Measurements from ENCODE around the gene ELFN2. TPM values are rescaled to one million over a fixed set of nuclear protein-coding genes. Genes with fewer than 3 reads are reported as not detected.

The ELFN2 gene
- total RNA-seq, 1 experiment from 2014 or later = 2.8 TPM

DNA sequence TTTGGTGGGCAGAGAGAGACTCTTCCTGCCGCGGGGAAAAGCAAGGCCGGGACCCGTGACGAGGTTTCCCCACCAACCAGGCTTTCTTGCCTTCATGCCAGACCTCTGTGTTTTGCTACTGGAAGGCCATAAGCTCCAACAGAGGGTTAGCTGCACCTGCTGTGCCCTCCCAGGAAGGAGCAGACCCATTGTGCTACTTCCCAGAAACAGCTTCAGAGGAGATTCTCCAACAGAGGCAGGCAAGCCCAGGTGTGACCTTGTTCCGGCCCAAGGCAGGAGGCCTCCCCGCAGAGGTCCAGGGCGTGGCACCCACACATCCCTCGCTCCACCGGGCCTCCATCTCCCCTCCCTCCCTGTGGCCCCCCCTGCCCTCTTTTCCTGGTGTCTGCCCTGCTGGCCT, 57.8 kb downstream of the ELFN2 start:
- no TSS peak for BruUV-seq (replicated peaks)
- DNase-seq = no peak
- TF ChIP-seq, protein P1, sequence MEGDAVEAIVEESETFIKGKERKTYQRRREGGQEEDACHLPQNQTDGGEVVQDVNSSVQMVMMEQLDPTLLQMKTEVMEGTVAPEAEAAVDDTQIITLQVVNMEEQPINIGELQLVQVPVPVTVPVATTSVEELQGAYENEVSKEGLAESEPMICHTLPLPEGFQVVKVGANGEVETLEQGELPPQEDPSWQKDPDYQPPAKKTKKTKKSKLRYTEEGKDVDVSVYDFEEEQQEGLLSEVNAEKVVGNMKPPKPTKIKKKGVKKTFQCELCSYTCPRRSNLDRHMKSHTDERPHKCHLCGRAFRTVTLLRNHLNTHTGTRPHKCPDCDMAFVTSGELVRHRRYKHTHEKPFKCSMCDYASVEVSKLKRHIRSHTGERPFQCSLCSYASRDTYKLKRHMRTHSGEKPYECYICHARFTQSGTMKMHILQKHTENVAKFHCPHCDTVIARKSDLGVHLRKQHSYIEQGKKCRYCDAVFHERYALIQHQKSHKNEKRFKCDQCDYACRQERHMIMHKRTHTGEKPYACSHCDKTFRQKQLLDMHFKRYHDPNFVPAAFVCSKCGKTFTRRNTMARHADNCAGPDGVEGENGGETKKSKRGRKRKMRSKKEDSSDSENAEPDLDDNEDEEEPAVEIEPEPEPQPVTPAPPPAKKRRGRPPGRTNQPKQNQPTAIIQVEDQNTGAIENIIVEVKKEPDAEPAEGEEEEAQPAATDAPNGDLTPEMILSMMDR (IDR thresholded peaks at IDR 0.05; ENCODE audit: unreplicated experiment) = no peak
- Mint-ChIP-seq H3K4me1 (ENCODE audit: low read depth, unreplicated experiment) (no peaks in the 10 kb centered on the region), H3K27me3 (ENCODE audit: unreplicated experiment) (peaks cover 4% of the 10 kb centered on the region), H3K4me3 (ENCODE audit: low read depth, unreplicated experiment) (no peak overlapping the region), H3K27ac (ENCODE audit: unreplicated experiment) (no peak overlapping the region), H3K9me3 (ENCODE audit: low read depth, unreplicated experiment) (no peaks in the 10 kb centered on the region), H3K36me3 (ENCODE audit: insufficient read depth, unreplicated experiment) (no peaks in the 10 kb centered on the region)
- intact Hi-C loops (cut with micrococcal nuclease; ENCODE audit: unreplicated experiment) = no loop called here
- CTCF ChIA-PET = no interaction called here

- no peak for DNase-seq
- CTCF ChIA-PET = interaction anchor here (0.6 kb wide), 2 partner anchors 13 to 40 kb away, joined by 3 read pairs; no protein-coding TSS in a partner anchor
- BruUV-seq (replicated peaks) = no TSS peak
- TF ChIP-seq, protein P1 (IDR thresholded peaks at IDR 0.05; ENCODE audit: unreplicated experiment) = no peak
- Mint-ChIP-seq H3K36me3 (ENCODE audit: insufficient read depth, unreplicated experiment) (no peaks in the 10 kb centered on the region), H3K27ac (ENCODE audit: unreplicated experiment) (no peak overlapping the region), H3K4me1 (ENCODE audit: low read depth, unreplicated experiment) (no peaks in the 10 kb centered on the region), H3K9me3 (ENCODE audit: low read depth, unreplicated experiment) (no peaks in the 10 kb centered on the region), H3K27me3 (ENCODE audit: unreplicated experiment) (peaks cover 19% of the 10 kb centered on the region), H3K4me3 (ENCODE audit: low read depth, unreplicated experiment) (no peak overlapping the region)
- intact Hi-C loops (cut with micrococcal nuclease; ENCODE audit: unreplicated experiment) = no loop called here
These were observed 59.2 kb downstream of the ELFN2 start for GRCh38 chr22:37368058-37368457.

GRCh38 chr22:37366601-37367000, 60.7 kb downstream of the ELFN2 start:
- TF ChIP-seq, protein P1 (IDR thresholded peaks at IDR 0.05; ENCODE audit: unreplicated experiment) = no peak
- no peak for DNase-seq
- Mint-ChIP-seq H3K4me1 (ENCODE audit: low read depth, unreplicated experiment) (no peaks in the 10 kb centered on the region), H3K4me3 (ENCODE audit: low read depth, unreplicated experiment) (no peak overlapping the region), H3K36me3 (ENCODE audit: insufficient read depth, unreplicated experiment) (no peaks in the 10 kb centered on the region), H3K27ac (ENCODE audit: unreplicated experiment) (no peak overlapping the region), H3K9me3 (ENCODE audit: low read depth, unreplicated experiment) (no peaks in the 10 kb centered on the region), H3K27me3 (ENCODE audit: unreplicated experiment) (peaks cover 25% of the 10 kb centered on the region)
- CTCF ChIA-PET = no interaction called here
- BruUV-seq (replicated peaks) = no TSS peak
- intact Hi-C loops (cut with micrococcal nuclease; ENCODE audit: unreplicated experiment) = no loop called here

DNA sequence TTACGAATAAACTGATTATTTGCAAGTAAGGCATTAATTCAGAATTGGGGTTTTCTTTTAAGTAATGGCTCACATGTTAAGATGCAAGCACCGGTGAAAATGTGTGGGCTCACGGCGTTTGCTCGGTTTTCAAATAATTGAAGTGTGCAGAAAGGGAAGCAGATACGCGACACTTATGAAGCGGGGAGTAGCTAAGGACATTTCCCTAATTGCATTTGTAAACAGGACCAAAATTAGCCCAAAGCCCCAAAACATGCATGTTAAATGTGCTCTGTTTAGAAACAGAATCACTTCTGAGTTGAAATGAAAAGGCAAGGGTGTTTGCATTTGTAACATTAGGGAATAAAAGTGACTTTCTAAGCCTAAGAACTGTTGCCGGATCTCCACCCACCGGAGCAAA, 61.3 kb downstream of the ELFN2 start:
- TF ChIP-seq, protein P1 (IDR thresholded peaks at IDR 0.05; ENCODE audit: unreplicated experiment) = no peak

More for the DNA sequence above, 61.3 kb downstream of the ELFN2 start:
- no peaks in the 10 kb centered on the region for H3K4me1 Mint-ChIP-seq (ENCODE audit: low read depth, unreplicated experiment)
- intact Hi-C loops (cut with micrococcal nuclease; ENCODE audit: unreplicated experiment) = no loop called here
- no peak overlapping the region for H3K27ac Mint-ChIP-seq (ENCODE audit: unreplicated experiment)
- no peaks in the 10 kb centered on the region for H3K36me3 Mint-ChIP-seq (ENCODE audit: insufficient read depth, unreplicated experiment)
- no peaks in the 10 kb centered on the region for H3K9me3 Mint-ChIP-seq (ENCODE audit: low read depth, unreplicated experiment)
- peaks cover 25% of the 10 kb centered on the region for H3K27me3 Mint-ChIP-seq (ENCODE audit: unreplicated experiment)
- DNase-seq = no peak
- no TSS peak for BruUV-seq (replicated peaks)
- H3K4me3 Mint-ChIP-seq (ENCODE audit: low read depth, unreplicated experiment) = no peak overlapping the region
- CTCF ChIA-PET = no interaction called here
